Testis (tissue), 2 donors: ENCODE results near the gene COBL.

Experiments
- CTCF ChIP-seq, 3 experiments: fragments of 450-650 bp in 2 of 3; fragments of 200-600 bp in 1 of 3; sonication (generic) in 1 of 3; IDR thresholded peaks; one replicate each; pipeline ENCODE4 v1.5.1; 2016 to 2019; ENCODE audit warnings: antibody characterized with exemption in 3 of 3, mild to moderate bottlenecking in 2 of 3, moderate library complexity in 1 of 3
- POLR2A ChIP-seq: fragments of 450-650 bp; IDR thresholded peaks from one replicate; pipeline ENCODE4 v1.6.1; 2017; ENCODE audit warnings: antibody characterized with exemption, mild to moderate bottlenecking, moderate library complexity

- TF ChIP-seq POLR2A: no peak
- TF ChIP-seq CTCF (IDR thresholded peaks at IDR 0.05): no peak
Observed at GRCh38 chr7:51234139-51234538, 82.5 kb downstream of the COBL start.
